IMR-90 (cell line): ENCODE data around the gene MCTP1. TPM values are rescaled to one million over a fixed set of nuclear protein-coding genes. Genes with fewer than 3 reads are reported as not detected.

Experiments used
- ATAC-seq: fragments of 200-7000 bp; cut with Tn5 transposase; 2 replicates; pipeline ENCODE4 v1.9.1; 2020; ENCODE audit warnings: low read depth, mild to moderate bottlenecking, moderate library complexity
- BruUV-seq: library from RNA; stranded (reverse); fragments of 400-500 nt; replicated peaks from 2 replicates; lab custom pipeline; 2021; lab: Mats Ljungman, UMichigan
- CTCF ChIA-PET: fragments of 300-600 bp; formaldehyde crosslinking; extraction: SDS; loops from one replicate; lab custom pipeline; 2021; ENCODE audit warnings: antibody characterized with exemption; lab: Yijun Ruan, JAX
- POLR2A ChIA-PET: fragments of 300-600 bp; sonication (Branson Sonifier 250); formaldehyde crosslinking; loops from one replicate; lab custom pipeline; 2022; ENCODE audit warnings: antibody characterized with exemption; ENCODE audit not compliant: unreplicated experiment; lab: Charles Lee
- DNase-seq: peaks from one replicate; pipeline ENCODE4 v3.0.0; 2013
- H2AFZ ChIP-seq: replicated peaks from 2 replicates; pipeline ENCODE3; 2013; ENCODE audit warnings: low read length, mild to moderate bottlenecking; ENCODE audit not compliant: poor library complexity
- H2AK5ac ChIP-seq: 2 replicates; pipeline ENCODE4 v1.6.1; 2013; ENCODE audit warnings: low read depth, low read length, inconsistent platforms
- H2AK9ac ChIP-seq: replicated peaks from 2 replicates; pipeline ENCODE3; 2013; ENCODE audit warnings: mild to moderate bottlenecking, low read depth, low read length, moderate library complexity; ENCODE audit not compliant: poor library complexity
- H2BK120ac ChIP-seq: 2 replicates; pipeline ENCODE4 v1.6.1; 2013; ENCODE audit warnings: low read depth, low read length, inconsistent platforms
- H2BK15ac ChIP-seq: 3 replicates; pipeline ENCODE4 v1.6.1; 2013; ENCODE audit warnings: low read depth, low read length, inconsistent platforms
- H2BK20ac ChIP-seq: 2 replicates; pipeline ENCODE4 v1.6.1; 2013; ENCODE audit warnings: low read depth, mild to moderate bottlenecking, inconsistent platforms, low read length, moderate library complexity
- H2BK5ac ChIP-seq: 2 replicates; pipeline ENCODE4 v1.6.1; 2013; ENCODE audit warnings: mild to moderate bottlenecking, low read depth, low read length, inconsistent platforms; ENCODE audit not compliant: poor library complexity, severe bottlenecking
- H3K14ac ChIP-seq: replicated peaks from 2 replicates; pipeline ENCODE4 v1.6.1; 2013; ENCODE audit warnings: low read depth, low read length, inconsistent platforms
- H3K18ac ChIP-seq: 2 replicates; pipeline ENCODE4 v1.6.1; 2013; ENCODE audit warnings: low read depth, low read length, control low read depth
- H3K23ac ChIP-seq: 2 replicates; pipeline ENCODE4 v1.6.1; 2013; ENCODE audit warnings: low read depth, low read length, inconsistent platforms
- H3K27ac ChIP-seq: 2 replicates; pipeline ENCODE4 v1.5.1; 2013; ENCODE audit warnings: mild to moderate bottlenecking, control low read depth, low read length; ENCODE audit not compliant: insufficient read depth
- H3K27me3 ChIP-seq: 2 replicates; pipeline ENCODE4 v1.6.1; 2013; ENCODE audit warnings: low read length; ENCODE audit not compliant: control insufficient read depth, insufficient read depth
- H3K36me3 ChIP-seq: 2 replicates; pipeline ENCODE4 v1.6.1; 2013; ENCODE audit warnings: low read length, mixed read lengths; ENCODE audit not compliant: control insufficient read depth, insufficient read depth
- H3K4ac ChIP-seq: 2 replicates; pipeline ENCODE4 v1.6.1; 2013; ENCODE audit warnings: low read depth, low read length, inconsistent platforms
- H3K4me1 ChIP-seq: 2 replicates; pipeline ENCODE4 v1.6.1; 2013; ENCODE audit warnings: low read length, mixed read lengths; ENCODE audit not compliant: control insufficient read depth, insufficient read depth
- H3K4me2 ChIP-seq: 2 replicates; pipeline ENCODE4 v1.6.1; 2013; ENCODE audit warnings: low read depth, mild to moderate bottlenecking, control low read depth, low read length, moderate library complexity
- H3K4me3 ChIP-seq: 2 replicates; pipeline ENCODE4 v1.5.1; 2013; ENCODE audit warnings: low read depth, mild to moderate bottlenecking, control low read depth, low read length, moderate library complexity; ENCODE audit not compliant: insufficient read depth
- H3K56ac ChIP-seq: 2 replicates; pipeline ENCODE4 v1.6.1; 2013; ENCODE audit warnings: low read length, inconsistent platforms; ENCODE audit not compliant: insufficient read depth; ENCODE audit errors: extremely low read depth
- H3K79me1 ChIP-seq, 2 experiments: 2 replicates each; pipeline ENCODE4 v1.6.1; 2013; ENCODE audit warnings: low read length in 2 of 2, inconsistent platforms in 1 of 2, low read depth in 1 of 2
- H3K9ac ChIP-seq: 2 replicates; pipeline ENCODE4 v1.6.1; 2013; ENCODE audit warnings: low read depth, low read length, control low read depth
- H3K9me1 ChIP-seq: 2 replicates; pipeline ENCODE4 v1.6.1; 2013; ENCODE audit warnings: low read length, inconsistent platforms; ENCODE audit not compliant: insufficient read depth
- H3K9me3 ChIP-seq: 2 replicates; pipeline ENCODE4 v1.6.1; 2013; ENCODE audit warnings: low read length; ENCODE audit not compliant: control insufficient read depth, insufficient read depth
- H4K20me1 ChIP-seq: 2 replicates; pipeline ENCODE4 v1.6.1; 2013; ENCODE audit warnings: low read length, inconsistent platforms; ENCODE audit not compliant: insufficient read depth
- H4K5ac ChIP-seq: 2 replicates; pipeline ENCODE4 v1.6.1; 2013; ENCODE audit warnings: mild to moderate bottlenecking, low read depth, low read length, control low read depth
- H4K8ac ChIP-seq, 2 experiments: 2 replicates each; pipeline ENCODE4 v1.6.1; 2013; ENCODE audit warnings: low read depth in 2 of 2, low read length in 2 of 2, control low read depth in 1 of 2, inconsistent platforms in 1 of 2
- H4K91ac ChIP-seq: 2 replicates; pipeline ENCODE4 v1.6.1; 2013; ENCODE audit warnings: low read depth, low read length, inconsistent platforms; ENCODE audit not compliant: insufficient read depth
- CTCF ChIP-seq: conservative IDR thresholded peaks from 2 replicates; pipeline ENCODE4 v1.5.1; 2012; ENCODE audit warnings: mild to moderate bottlenecking, low read depth, low read length, improper control_type of control experiment
- FOS ChIP-seq: fragments of 150-350 bp; IDR thresholded peaks from 2 replicates; pipeline ENCODE4 v1.6.1; 2016; ENCODE audit warnings: low read depth, low read length
- WGBS, 2 experiments: methylation state at CpG; one replicate each; pipeline versions ENCODE4 v1.1.5 to v1.1.7; 2013; ENCODE audit warnings: missing lambda C conversion rate in 2 of 2; ENCODE audit not compliant: insufficient read length in 1 of 2; ENCODE audit errors: extremely low coverage in 2 of 2; 5-methylcytosine and 5-hydroxymethylcytosine counted together
- dilution Hi-C: fragments of 300-500 bp; cut with HindIII; formaldehyde crosslinking; loops from one replicate; pipeline ENCODE4 v1.14.3; 2018; ENCODE audit warnings: low sequenced_read_pairs; ENCODE audit not compliant: unreplicated experiment
- in situ Hi-C: fragments of 300-500 bp; cut with MboI; formaldehyde crosslinking; loops from 3 replicates; pipeline ENCODE4 v1.14.3; 2019; ENCODE audit warnings: low sequenced_read_pairs, inconsistent platforms, mixed read lengths
- intact Hi-C: fragments of 100-400 bp; cut with micrococcal nuclease; formaldehyde crosslinking; loops from 2 replicates; pipeline ENCODE4 v1.10.0; 2022
- polyA plus RNA-seq, 3 experiments: library from polyadenylated mRNA; depleted of rRNA; stranded (reverse); fragments of >200 nt; gene quantifications; 2 replicates each; pipeline ENCODE4 v1.2.3, GENCODE V29; 2012; ENCODE audit warnings: low replicate concordance in 1 of 3
- total RNA-seq: library from RNA; depleted of rRNA; stranded (reverse); fragments of >200 nt; gene quantifications from 2 replicates; pipeline ENCODE4 v1.2.3, GENCODE V29; 2012

MCTP1 gene
- total and polyA plus RNA-seq, 2 of the 4 experiments (the other 2 are of a cell fraction): 0.21 TPM; not detected in 1

- Histone ChIP-seq H3K9me1 (peaks cover 7% of the 10 kb centered on the region), H2BK20ac (peak overlapping the region; percentile 69; the same call in 1 of the 2 replicates), H3K14ac (peak overlapping the region; percentile 69; the same call in 1 of the 2 replicates), H3K9me3 (no peaks in the 10 kb centered on the region), H3K36me3 (no peaks in the 10 kb centered on the region), H4K5ac (peak overlapping the region; percentile 17; the same call in 1 of the 2 replicates), H3K56ac (peak overlapping the region; percentile 30), H4K91ac (no peak overlapping the region), H2BK5ac (peak overlapping the region; percentile 81), H4K20me1 (no peaks in the 10 kb centered on the region), H3K4me2 (peak overlapping the region; percentile 62; the same call in 1 of the 2 replicates), H3K4me3 (no peak overlapping the region), H3K4me1 (peaks cover 6% of the 10 kb centered on the region; the same call in 1 of the 2 replicates), H3K9ac (no peak overlapping the region), H2AK5ac (no peak overlapping the region), H2AFZ (no peak overlapping the region), H3K4ac (peak overlapping the region; percentile 71; the same call in 1 of the 2 replicates), H3K18ac (peak overlapping the region; percentile 88; the same call in 1 of the 2 replicates), H2BK15ac (no peak overlapping the region), H3K27ac (no peak overlapping the region), H3K27me3 (no peaks in the 10 kb centered on the region), H3K79me1 (no peaks in the 10 kb centered on the region), H4K8ac (peak overlapping the region in 1 of 2 experiments; percentile 45; a peak in 1 of 4 replicates), H2AK9ac (no peak overlapping the region), H3K23ac (peak overlapping the region; percentile 40; the same call in 1 of the 2 replicates), H2BK120ac (peak overlapping the region; percentile 76)
- intact Hi-C loops: no loop called here
- ATAC-seq (peak; percentile 97), DNase-seq (peak; percentile 92)
- no TSS peak for BruUV-seq
- CTCF ChIA-PET: no interaction called here
- in situ Hi-C loops: no loop called here
- WGBS, 2 experiments: no CpG with 5 or more reads among the region's 4 CpGs
- TF ChIP-seq FOS (peak; percentile 18; the same call in 1 of the 2 replicates), CTCF (no peak)
- POLR2A ChIA-PET: no interaction called here
- dilution Hi-C loops: no loop called here
Observed at GRCh38 chr5:94793113-94793815, 491.6 kb downstream of the MCTP1 start.
